ENCODE results near the gene SPPL2C.

SPPL2C gene

DNA sequence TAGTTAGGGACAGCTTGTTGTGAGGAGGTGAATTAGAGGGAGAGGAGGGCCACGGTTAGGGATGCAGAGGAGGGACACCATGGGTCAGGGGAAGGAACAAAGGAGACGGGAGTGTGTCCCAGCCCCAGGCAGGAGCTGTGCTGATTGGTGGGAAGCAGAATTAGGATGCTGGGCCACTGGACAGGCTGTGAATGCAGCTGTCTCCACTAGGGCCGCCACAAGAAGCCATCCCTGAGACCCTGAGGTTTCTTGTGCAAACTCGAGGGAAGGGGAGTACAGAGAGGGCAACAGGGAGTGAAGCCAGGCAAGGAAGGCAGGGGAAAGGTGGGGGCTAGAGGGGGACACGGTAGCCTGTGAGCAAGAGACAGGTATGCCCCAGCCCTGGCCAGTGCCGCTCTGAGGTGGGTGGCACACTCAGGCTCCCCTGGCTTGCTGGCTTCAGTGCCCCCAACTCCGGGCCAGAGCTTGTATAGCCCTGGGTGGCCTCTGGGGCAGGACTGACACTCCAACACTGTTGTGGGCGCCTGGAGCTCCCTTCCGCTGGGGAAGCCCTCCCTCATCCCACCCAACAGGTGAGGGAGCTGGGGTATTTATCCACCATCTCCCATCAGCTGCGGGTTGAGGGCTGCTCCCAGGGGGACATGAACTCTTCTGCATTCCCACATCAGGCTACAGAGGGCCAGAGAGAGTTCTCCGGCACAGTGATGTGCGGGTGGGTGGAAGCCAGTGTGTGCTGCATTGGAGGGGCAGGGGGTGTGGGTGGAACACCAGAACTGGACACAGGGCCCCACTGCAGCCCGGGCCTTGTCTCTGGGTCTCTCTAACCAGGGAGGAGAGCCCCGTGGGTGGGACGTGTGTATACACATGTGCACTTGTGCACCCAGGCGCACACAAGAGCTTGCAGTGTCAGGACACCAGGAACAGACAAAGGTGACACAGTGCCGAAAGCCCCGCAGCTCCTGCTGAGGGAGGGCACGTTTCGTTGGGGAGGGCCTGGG, 8.3 kb upstream of the SPPL2C start:
- DNase-seq (ENCODE audit: insufficient read length, low spot score) (no peak), FAIRE-seq (no peak)
- no peak for TF ChIP-seq POLR2A (IDR thresholded peaks at IDR 0.05; ENCODE audit: low read depth, low read length)

DNA sequence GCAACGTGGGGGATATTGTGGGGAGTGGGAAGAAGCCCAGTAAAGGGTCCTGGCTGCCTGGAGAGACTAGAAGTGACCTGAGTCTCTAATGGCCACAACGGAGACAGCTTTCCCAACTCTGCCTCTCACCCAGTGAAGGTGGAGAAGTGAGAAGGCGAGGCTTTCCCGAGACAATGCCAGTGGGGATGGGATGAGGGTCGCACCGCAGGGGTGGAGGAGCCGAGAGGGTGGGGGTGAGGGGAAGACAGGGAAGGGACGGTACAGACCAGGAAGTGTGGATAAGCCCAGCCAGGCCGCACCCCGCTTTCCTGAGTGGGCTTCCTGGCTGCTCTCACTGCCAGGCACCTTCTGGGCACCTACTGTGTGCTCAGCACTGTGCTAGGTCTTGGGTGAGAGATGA, 7.5 kb upstream of the SPPL2C start:
- FAIRE-seq, result no peak

DNA sequence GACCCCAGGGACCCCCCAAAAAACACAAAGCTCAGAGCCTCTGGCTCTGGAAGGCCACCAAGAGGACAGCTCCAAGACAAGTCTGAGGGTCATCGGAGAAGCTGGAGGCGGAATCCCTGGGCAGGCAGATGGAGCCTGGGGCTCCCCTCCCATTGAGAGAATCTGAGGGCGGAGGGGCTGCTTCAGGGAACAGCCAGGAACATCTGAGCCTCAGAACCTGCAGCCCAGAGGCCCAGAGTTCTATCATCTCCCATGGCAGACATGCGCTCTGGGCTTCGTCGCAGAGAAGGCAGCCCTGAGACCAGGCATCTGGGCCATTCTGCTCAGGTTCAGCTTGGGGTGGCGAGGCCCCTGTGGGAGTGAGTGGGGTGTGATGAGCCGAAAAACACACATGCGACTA, 7.1 kb upstream of the SPPL2C start:
- TF ChIP-seq POLR2A (IDR thresholded peaks at IDR 0.05; ENCODE audit: low read depth, low read length), result no peak
- DNase-seq (ENCODE audit: insufficient read length, low spot score) (no peak), FAIRE-seq (no peak)

More for the DNA sequence above, 7.5 kb upstream of the SPPL2C start:
- no peak for TF ChIP-seq POLR2A (IDR thresholded peaks at IDR 0.05; ENCODE audit: low read depth, low read length)
- no peak for DNase-seq (ENCODE audit: insufficient read length, low spot score)

DNA sequence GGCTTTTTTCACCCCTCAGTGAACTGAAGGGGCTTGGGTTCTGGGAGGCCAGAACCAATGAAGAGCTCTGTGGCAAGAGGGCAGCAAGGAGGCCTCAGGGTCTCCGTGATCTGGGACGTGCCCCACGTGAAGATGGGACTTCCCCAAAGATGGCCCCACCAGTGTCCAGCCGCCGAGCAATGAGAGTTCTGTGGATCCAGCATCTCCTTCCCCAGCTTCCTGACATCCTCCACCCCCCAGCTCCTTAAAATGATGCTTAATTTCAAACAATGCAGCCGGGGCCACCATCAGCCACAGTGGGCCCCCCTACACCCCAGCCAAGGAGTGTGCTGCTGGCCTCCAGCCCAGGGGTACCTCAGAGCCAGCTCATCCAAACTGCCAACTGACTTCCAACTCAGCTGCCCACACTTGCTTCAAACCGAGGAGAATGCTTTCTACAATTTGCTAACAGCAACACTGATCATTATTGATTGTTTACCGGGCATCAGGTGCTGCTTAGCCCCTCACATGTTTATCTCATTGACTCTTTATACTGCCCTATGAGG, 5.9 kb upstream of the SPPL2C start:
- DNase-seq (ENCODE audit: insufficient read length, low spot score) (no peak), FAIRE-seq (no peak)
- TF ChIP-seq POLR2A (IDR thresholded peaks at IDR 0.05; ENCODE audit: low read depth, low read length), result no peak

DNA sequence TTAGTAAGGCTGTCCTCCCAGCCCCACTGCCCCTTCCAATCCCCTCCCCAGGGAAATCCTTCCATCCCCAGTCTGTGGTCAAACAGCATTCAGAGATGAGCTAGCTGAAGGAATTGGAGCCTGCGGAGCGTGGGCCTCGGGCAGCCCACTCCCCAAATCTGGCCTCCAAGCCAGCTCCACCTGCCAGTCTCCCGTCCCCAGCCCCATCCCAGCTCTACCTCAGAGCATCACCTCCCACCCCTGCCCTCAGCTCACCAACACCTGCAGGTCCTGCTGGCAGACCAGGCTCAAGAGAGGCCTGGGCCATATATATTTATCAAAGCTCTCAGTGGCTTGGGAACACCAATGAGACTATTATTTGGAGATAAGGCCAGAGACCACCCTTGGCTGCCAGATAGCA, 5.2 kb upstream of the SPPL2C start:
- FAIRE-seq (no peak), DNase-seq (ENCODE audit: insufficient read length, low spot score) (no peak)
- TF ChIP-seq POLR2A (IDR thresholded peaks at IDR 0.05; ENCODE audit: low read depth, low read length), result no peak

DNA sequence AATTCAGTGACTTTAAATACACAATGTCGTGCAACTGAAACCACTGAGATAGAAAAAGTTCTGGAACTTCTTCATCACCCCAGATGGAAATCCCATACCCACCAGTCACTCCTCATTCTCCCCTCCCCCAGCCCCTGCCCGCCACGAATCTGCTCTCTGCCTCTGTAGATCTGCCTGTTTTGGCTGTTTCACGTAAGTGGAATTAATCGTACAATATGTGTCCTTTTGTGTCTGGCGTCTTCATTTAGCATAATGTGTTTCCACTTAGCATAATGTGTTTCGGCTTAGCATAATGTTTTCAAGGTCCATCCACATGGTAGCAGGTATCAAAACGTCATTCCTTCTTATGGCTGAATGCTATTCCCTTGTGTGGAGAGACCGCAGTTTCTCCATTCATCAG, 3.5 kb upstream of the SPPL2C start:
- no peak for DNase-seq (ENCODE audit: insufficient read length, low spot score)
- TF ChIP-seq POLR2A (IDR thresholded peaks at IDR 0.05; ENCODE audit: low read depth, low read length), result no peak
- FAIRE-seq, result no peak

DNA sequence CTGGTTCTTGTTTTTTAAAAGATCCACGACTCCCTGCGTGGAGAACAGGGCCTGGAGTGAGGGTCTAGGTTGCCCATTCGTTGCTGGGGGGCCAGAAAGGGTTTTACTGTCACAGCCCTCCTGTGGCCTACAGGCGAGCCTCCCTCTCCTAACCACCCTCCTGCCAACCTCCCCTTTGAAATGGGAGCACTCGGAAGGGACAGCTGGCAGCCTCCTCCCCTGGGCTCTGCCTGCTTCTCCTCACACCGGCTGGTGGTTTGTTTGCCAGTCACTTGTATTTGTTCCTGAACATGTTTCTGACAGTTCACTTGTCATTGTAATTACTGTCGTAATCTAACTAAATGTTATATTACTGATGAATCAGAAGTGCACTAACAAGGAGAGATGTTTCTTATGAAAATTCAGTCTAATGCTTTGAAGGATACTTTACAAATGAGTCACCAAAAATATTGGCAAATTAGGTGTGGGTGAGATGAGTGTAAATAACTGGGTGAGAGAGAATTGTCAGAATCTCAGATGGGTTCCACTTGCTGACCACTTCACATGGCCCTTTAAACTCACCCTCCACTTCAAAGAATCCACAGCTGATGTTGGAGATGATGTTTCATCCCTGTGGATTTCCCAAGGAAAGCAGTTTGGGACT, 2.7 kb upstream of the SPPL2C start:
- no peak for TF ChIP-seq POLR2A (IDR thresholded peaks at IDR 0.05; ENCODE audit: low read depth, low read length)
- DNase-seq (ENCODE audit: insufficient read length, low spot score), result no peak
- no peak for FAIRE-seq

DNA sequence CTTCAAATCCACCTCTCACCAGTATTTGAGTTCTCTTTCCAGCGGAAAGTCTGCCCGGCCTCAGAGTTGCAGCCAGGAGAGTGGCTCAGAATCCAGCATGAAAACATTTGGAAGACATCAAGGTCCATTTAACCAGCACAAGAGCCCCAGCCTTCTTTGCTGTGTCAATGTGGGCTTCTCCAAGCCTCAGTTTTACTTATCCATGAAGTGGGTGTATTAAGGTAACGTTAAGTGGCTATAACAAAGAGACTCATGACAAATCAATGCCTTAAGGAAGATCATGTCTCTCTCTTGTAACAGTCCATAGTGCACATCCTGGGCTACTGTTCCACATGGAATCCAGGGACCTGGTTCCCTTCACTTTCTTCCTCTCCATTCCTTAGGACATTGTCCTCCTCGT, 959 bp upstream of the SPPL2C start:
- no peak for DNase-seq (ENCODE audit: insufficient read length, low spot score)
- no peak for TF ChIP-seq POLR2A (IDR thresholded peaks at IDR 0.05; ENCODE audit: low read depth, low read length)
- FAIRE-seq, result no peak

DNA sequence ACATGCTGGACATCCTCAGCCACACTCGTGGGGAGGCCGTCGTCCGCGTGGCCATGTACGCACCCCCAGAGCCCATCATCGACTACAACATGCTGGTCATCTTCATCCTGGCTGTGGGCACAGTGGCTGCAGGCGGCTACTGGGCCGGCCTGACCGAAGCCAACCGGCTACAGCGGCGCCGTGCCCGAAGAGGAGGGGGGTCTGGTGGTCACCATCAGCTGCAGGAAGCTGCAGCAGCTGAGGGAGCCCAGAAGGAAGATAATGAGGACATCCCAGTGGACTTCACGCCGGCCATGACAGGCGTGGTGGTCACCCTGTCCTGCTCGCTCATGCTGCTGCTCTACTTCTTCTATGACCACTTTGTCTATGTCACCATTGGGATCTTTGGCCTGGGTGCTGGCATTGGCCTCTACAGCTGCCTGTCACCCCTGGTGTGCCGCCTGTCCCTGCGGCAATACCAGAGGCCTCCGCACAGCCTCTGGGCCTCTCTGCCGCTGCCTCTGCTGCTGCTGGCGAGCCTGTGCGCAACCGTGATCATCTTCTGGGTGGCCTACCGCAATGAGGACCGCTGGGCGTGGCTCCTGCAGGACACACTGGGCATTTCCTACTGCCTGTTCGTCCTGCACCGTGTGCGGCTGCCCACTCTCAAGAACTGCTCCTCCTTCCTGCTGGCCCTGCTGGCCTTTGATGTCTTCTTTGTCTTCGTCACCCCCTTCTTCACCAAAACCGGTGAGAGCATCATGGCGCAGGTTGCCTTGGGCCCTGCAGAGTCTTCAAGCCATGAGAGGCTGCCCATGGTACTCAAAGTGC, 900 bp downstream of the SPPL2C start:
- TF ChIP-seq POLR2A (IDR thresholded peaks at IDR 0.05; ENCODE audit: low read depth, low read length), result no peak
- no peak for DNase-seq (ENCODE audit: insufficient read length, low spot score)
- no peak for FAIRE-seq

DNA sequence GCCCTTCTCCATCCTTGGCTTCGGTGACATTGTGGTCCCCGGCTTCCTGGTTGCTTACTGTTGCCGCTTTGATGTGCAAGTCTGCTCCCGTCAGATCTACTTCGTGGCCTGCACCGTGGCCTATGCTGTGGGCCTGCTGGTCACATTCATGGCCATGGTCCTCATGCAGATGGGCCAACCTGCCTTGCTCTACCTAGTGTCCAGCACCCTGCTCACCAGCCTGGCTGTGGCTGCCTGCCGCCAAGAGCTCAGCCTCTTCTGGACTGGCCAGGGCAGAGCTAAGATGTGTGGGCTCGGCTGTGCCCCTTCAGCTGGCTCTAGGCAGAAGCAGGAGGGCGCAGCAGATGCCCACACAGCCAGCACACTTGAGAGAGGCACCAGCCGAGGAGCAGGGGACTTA, 1.5 kb downstream of the SPPL2C start:
- TF ChIP-seq POLR2A (IDR thresholded peaks at IDR 0.05; ENCODE audit: low read depth, low read length), result no peak
- FAIRE-seq, result no peak
- DNase-seq (ENCODE audit: insufficient read length, low spot score), result no peak

DNA sequence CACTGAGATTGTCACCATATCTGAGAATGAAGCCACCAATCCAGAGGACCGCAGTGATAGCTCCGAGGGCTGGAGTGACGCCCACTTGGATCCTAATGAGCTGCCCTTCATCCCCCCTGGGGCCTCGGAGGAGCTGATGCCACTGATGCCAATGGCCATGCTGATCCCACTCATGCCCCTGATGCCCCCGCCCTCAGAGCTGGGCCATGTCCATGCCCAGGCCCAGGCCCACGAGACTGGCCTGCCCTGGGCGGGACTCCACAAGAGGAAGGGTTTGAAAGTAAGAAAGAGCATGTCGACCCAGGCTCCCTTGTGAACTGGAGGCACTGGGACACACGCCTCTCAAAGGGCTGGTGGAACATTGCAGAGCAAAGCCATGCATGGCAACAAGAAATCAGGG, 2.0 kb downstream of the SPPL2C start:
- TF ChIP-seq POLR2A (IDR thresholded peaks at IDR 0.05; ENCODE audit: low read depth, low read length), result no peak
- no peak for DNase-seq (ENCODE audit: insufficient read length, low spot score)
- no peak for FAIRE-seq

DNA sequence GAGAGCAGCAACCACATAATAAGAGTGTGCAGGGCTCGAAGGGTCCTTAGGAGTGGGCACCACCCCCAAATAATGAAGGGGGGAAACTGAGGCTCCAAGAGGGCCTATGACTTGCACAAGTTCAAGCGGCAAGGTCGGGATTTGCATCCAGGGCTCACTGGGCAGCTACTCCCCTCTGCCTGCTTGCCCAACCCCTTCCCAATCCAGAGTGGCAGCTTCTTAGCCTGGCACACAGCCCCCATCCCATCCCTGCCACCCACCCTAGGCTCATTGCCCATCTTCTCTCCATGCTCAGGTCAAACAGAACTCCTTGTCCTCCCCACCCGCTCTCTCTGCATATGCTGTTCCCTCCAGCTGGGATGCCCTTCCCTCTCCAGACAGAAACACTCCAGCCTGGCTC, 2.4 kb downstream of the SPPL2C start:
- FAIRE-seq (no peak), DNase-seq (ENCODE audit: insufficient read length, low spot score) (no peak)
- TF ChIP-seq POLR2A (IDR thresholded peaks at IDR 0.05; ENCODE audit: low read depth, low read length), result no peak

DNA sequence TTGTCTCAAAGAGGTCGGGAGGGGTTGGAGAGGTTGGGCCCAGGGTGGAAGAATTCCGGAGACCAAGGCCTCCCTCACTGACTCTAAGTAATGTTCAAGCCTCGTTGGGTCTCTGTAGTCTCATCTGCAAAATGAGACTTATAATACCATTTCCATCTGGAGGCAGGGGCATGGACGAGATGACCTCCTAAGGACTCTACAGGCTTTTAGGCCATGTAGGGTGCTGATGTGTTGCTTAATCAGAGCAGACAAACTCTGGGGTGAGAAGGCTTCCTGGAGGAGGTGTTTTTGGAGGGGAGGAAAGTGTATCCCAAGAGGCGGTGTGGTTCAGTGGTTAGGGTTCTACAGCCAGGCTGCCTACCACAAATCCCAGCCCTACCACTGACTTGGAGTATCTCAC, 3.1 kb downstream of the SPPL2C start:
- DNase-seq (ENCODE audit: insufficient read length, low spot score) (no peak), FAIRE-seq (no peak)
- no peak for TF ChIP-seq POLR2A (IDR thresholded peaks at IDR 0.05; ENCODE audit: low read depth, low read length)

DNA sequence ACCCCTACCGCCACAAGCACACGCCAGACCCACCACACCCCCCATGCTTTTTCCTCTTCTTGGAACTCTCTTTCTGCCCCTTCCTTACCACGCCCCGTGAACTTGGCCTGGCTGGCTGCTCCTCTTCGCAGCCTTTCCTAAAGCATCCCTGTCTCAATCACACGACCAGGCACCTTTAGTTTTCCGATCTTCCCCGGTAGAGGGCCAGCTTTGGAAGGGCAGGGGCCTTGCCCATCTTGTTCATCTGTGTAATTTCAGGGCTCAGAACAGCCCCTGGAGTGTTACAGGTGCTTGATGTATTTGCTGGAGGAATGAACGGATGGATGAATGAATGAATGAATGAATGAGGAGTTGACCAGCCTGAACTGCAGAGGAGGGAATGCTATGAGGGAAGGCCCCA, 3.7 kb downstream of the SPPL2C start:
- no peak for DNase-seq (ENCODE audit: insufficient read length, low spot score)
- FAIRE-seq, result no peak
- TF ChIP-seq POLR2A (IDR thresholded peaks at IDR 0.05; ENCODE audit: low read depth, low read length), result no peak

Data from H54 (cell line).